SK-N-SH treated with all-trans-retinoic acid at 6 μM for 48 hours (cell line): ENCODE results near the gene LRBA.

ENCODE experiments used
- ATAC-seq: fragments of 200-7000 bp; cut with Tn5 transposase; 3 replicates; pipeline ENCODE4 v1.9.1; 2020; ENCODE audit warnings: mild to moderate bottlenecking, moderate library complexity
- ARNTL ChIP-seq: fragments of 450-650 bp; formaldehyde crosslinking; IDR thresholded peaks from 2 replicates; pipeline ENCODE4 v1.5.0; 2020; ENCODE audit warnings: low read depth, mild to moderate bottlenecking, moderate library complexity, borderline replicate concordance
- BACH2 ChIP-seq: fragments of 250-450 bp; sonication (Bioruptor Pico); IDR thresholded peaks from 2 replicates; pipeline ENCODE4 v1.9.0; 2021; ENCODE audit warnings: mild to moderate bottlenecking, borderline replicate concordance
- CREB5 ChIP-seq: fragments of 250-450 bp; sonication (Bioruptor Pico); IDR thresholded peaks from 2 replicates; pipeline ENCODE4 v1.5.1; 2020; ENCODE audit warnings: low read depth, mild to moderate bottlenecking, moderate library complexity
- CSDC2 ChIP-seq: fragments of 250-450 bp; sonication (Bioruptor Pico); IDR thresholded peaks from 2 replicates; pipeline ENCODE4 v1.5.0; 2020; ENCODE audit warnings: mild to moderate bottlenecking, moderate library complexity
- CSRNP3 ChIP-seq: fragments of 250-450 bp; sonication (Bioruptor Pico); IDR thresholded peaks from 2 replicates; pipeline ENCODE4 v1.5.1; 2021; ENCODE audit warnings: mild to moderate bottlenecking, moderate library complexity
- ESRRG ChIP-seq: fragments of 250-450 bp; sonication (Bioruptor Pico); IDR thresholded peaks from 2 replicates; pipeline ENCODE4 v1.6.1; 2021; ENCODE audit warnings: mild to moderate bottlenecking
- GLIS3 ChIP-seq: fragments of 250-450 bp; sonication (Bioruptor Pico); IDR thresholded peaks from 2 replicates; pipeline ENCODE4 v1.5.0; 2020; ENCODE audit warnings: mild to moderate bottlenecking, moderate library complexity
- ISL1 ChIP-seq: fragments of 250-450 bp; sonication (Bioruptor Pico); IDR thresholded peaks from 2 replicates; pipeline ENCODE4 v2.1.2; 2022; ENCODE audit warnings: mild to moderate bottlenecking, moderate library complexity
- OSR1 ChIP-seq: fragments of 250-450 bp; sonication (Bioruptor Pico); IDR thresholded peaks from 2 replicates; pipeline ENCODE4 v1.8.0; 2022; ENCODE audit warnings: moderate library complexity, mild to moderate bottlenecking, inconsistent platforms
- POU6F1 ChIP-seq: fragments of 250-450 bp; sonication (Bioruptor Pico); IDR thresholded peaks from 2 replicates; pipeline ENCODE4 v1.8.0; 2021; ENCODE audit warnings: low read depth, mild to moderate bottlenecking, moderate library complexity, borderline replicate concordance
- PPARA ChIP-seq: fragments of 250-450 bp; sonication (Bioruptor Pico); IDR thresholded peaks from 2 replicates; pipeline ENCODE4 v1.5.0; 2020; ENCODE audit warnings: mild to moderate bottlenecking, borderline replicate concordance
- RARB ChIP-seq: fragments of 250-450 bp; sonication (Bioruptor Pico); IDR thresholded peaks from 2 replicates; pipeline ENCODE4 v1.8.0; 2021; ENCODE audit warnings: mild to moderate bottlenecking, moderate library complexity
- SNAI2 ChIP-seq: fragments of 250-450 bp; sonication (Bioruptor Pico); IDR thresholded peaks from 2 replicates; pipeline ENCODE4 v1.5.0; 2020; ENCODE audit warnings: mild to moderate bottlenecking, moderate library complexity
- TCF4 ChIP-seq: fragments of 250-450 bp; sonication (Bioruptor Pico); IDR thresholded peaks from 2 replicates; pipeline ENCODE4 v1.8.0; 2021; ENCODE audit warnings: mild to moderate bottlenecking, moderate library complexity, borderline replicate concordance
- TOX ChIP-seq: fragments of 250-450 bp; sonication (Bioruptor Pico); IDR thresholded peaks from 2 replicates; pipeline ENCODE4 v1.8.0; 2021; ENCODE audit warnings: mild to moderate bottlenecking, moderate library complexity, borderline replicate concordance
- TSHZ2 ChIP-seq: fragments of 250-450 bp; sonication (Bioruptor Pico); IDR thresholded peaks from 2 replicates; pipeline ENCODE4 v1.5.0; 2020; ENCODE audit warnings: mild to moderate bottlenecking, moderate library complexity
- ZC3H10 ChIP-seq: fragments of 250-450 bp; sonication (Bioruptor Pico); IDR thresholded peaks from 2 replicates; pipeline ENCODE4 v1.5.1; 2021; ENCODE audit warnings: mild to moderate bottlenecking, moderate library complexity
- ZFP3 ChIP-seq: fragments of 250-450 bp; sonication (Bioruptor Pico); IDR thresholded peaks from 2 replicates; pipeline ENCODE4 v1.5.0; 2020; ENCODE audit warnings: mild to moderate bottlenecking, moderate library complexity
- ZFP30 ChIP-seq: fragments of 450-650 bp; formaldehyde crosslinking; IDR thresholded peaks from 2 replicates; pipeline ENCODE4 v1.5.0; 2022; ENCODE audit warnings: mild to moderate bottlenecking, moderate library complexity
- ZNF70 ChIP-seq: fragments of 450-650 bp; formaldehyde crosslinking; IDR thresholded peaks from 2 replicates; pipeline ENCODE4 v1.5.0; 2020; ENCODE audit warnings: mild to moderate bottlenecking, moderate library complexity
- ZNF8 ChIP-seq: fragments of 450-650 bp; formaldehyde crosslinking; IDR thresholded peaks from 2 replicates; pipeline ENCODE4 v1.5.0; 2020; ENCODE audit warnings: mild to moderate bottlenecking, moderate library complexity
- TF ChIP-seq, protein P1 (sequence below): fragments of 250-450 bp; sonication (Bioruptor Pico); IDR thresholded peaks from 2 replicates; pipeline ENCODE4 v1.8.0; 2020; ENCODE audit warnings: mild to moderate bottlenecking, moderate library complexity, borderline replicate concordance

Gene LRBA

DNA sequence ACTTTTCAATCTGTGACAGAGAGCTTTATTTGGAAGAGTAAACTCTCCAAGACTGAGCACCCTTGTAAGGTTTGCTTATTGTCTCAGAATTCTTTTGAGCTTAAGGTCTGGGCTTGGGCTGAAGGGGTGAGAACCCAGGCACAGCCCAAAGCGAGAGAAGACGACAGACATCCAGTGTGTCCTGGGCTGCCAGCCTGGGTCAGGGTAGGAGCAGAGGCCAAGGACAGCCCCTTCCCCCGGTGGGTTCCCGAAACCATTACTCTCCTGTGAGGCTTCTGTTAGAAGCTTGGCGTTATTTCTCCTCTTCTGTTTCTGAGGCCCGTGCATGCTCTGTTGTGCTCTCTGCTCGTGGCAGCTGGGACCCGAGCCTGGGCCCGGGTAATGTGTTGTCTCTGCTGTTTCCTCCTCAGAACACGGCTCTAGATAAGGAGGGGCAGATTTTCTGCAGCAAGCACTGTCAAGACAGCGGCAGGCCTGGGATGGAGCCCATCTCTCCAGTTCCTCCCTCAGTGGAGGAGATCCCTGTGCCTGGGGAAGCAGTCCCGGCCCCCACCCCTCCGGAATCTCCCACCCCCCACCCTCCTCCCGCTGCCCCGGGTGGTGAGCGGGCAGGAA, 759.4 kb downstream of the LRBA start:
- TF ChIP-seq POU6F1 (no peak), TOX (no peak), RARB (no peak), ARNTL (CRISPR knock-in tag) (no peak), ZFP30 (no peak), ZFP3 (no peak), OSR1 (CRISPR knock-in tag) (no peak), BACH2 (CRISPR knock-in tag) (no peak), ZNF8 (CRISPR knock-in tag) (no peak), ZNF70 (CRISPR knock-in tag) (no peak), TCF4 (CRISPR knock-in tag) (no peak), ZC3H10 (CRISPR knock-in tag) (no peak), TSHZ2 (no peak), ISL1 (CRISPR knock-in tag) (no peak), CREB5 (no peak), SNAI2 (CRISPR knock-in tag) (no peak), GLIS3 (no peak), PPARA (CRISPR knock-in tag) (no peak)
- TF ChIP-seq, protein P1, sequence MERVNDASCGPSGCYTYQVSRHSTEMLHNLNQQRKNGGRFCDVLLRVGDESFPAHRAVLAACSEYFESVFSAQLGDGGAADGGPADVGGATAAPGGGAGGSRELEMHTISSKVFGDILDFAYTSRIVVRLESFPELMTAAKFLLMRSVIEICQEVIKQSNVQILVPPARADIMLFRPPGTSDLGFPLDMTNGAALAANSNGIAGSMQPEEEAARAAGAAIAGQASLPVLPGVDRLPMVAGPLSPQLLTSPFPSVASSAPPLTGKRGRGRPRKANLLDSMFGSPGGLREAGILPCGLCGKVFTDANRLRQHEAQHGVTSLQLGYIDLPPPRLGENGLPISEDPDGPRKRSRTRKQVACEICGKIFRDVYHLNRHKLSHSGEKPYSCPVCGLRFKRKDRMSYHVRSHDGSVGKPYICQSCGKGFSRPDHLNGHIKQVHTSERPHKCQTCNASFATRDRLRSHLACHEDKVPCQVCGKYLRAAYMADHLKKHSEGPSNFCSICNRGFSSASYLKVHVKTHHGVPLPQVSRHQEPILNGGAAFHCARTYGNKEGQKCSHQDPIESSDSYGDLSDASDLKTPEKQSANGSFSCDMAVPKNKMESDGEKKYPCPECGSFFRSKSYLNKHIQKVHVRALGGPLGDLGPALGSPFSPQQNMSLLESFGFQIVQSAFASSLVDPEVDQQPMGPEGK (CRISPR knock-in tag) = no peak
- ATAC-seq = no peak; the same call in 2 of the 3 replicates

GRCh38 chr4:150253965-150254630, 761.0 kb downstream of the LRBA start:
- ATAC-seq = no peak
- TF ChIP-seq POU6F1 = no peak

GRCh38 chr4:150253416-150253815, 761.7 kb downstream of the LRBA start:
- TF ChIP-seq ISL1 (CRISPR knock-in tag) (no peak), PPARA (CRISPR knock-in tag) (no peak), ZFP30 (no peak), ESRRG (CRISPR knock-in tag) (no peak), CREB5 (no peak), TOX (no peak), ZC3H10 (CRISPR knock-in tag) (no peak), CSRNP3 (CRISPR knock-in tag) (no peak), OSR1 (CRISPR knock-in tag) (no peak), CSDC2 (CRISPR knock-in tag) (no peak)
- TF ChIP-seq, protein P1 (CRISPR knock-in tag) = no peak
- no peak for ATAC-seq
